GM18520 (cell line): Measurements from ENCODE around the gene BIK.
A peak's percentile ranks its signal among the peaks of the same experiment; 100 is the strongest.

ENCODE experiments used
- ATAC-seq: cut with Tn5 transposase; IDR thresholded peaks from one replicate; pipeline ENCODE4 v1.9.1; 2021; ENCODE audit not compliant: unreplicated experiment

The BIK gene, protein sequence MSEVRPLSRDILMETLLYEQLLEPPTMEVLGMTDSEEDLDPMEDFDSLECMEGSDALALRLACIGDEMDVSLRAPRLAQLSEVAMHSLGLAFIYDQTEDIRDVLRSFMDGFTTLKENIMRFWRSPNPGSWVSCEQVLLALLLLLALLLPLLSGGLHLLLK

DNA sequence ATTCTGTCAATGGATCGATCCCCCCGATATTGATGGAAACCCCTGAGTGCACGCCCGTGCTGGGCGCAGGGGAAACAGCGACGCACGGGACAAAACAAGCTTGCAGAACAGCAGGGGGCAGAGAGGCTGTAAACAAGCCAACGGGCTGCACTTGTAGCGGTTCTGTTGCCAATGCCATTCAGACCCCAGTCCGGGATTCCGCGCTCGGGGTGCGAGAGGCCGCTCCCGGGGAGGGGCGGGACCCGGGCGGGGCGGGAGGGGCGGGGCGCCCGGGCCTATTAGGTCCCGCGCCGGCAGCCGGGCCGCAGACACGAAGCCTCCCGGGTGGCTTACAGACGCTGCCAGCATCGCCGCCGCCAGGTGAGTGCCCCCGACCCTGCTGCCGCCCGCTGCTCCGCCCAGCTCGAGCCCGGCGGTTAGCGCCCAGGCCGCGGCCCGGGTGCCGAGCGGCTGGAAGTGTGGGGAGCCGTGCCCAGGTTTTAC is at the start of gene BIK:
BIK (plus strand) TSS at position 307 of the 483 bp plus-strand sequence. CDS start 13,273 bp downstream, outside the sequence.
- ATAC-seq: no peak

- no peak for ATAC-seq
These were observed 44.4 kb upstream of the BIK start for GRCh38 chr22:43066134-43066533.

- no peak for ATAC-seq
These were observed 43.6 kb upstream of the BIK start for GRCh38 chr22:43066844-43067385.

DNA sequence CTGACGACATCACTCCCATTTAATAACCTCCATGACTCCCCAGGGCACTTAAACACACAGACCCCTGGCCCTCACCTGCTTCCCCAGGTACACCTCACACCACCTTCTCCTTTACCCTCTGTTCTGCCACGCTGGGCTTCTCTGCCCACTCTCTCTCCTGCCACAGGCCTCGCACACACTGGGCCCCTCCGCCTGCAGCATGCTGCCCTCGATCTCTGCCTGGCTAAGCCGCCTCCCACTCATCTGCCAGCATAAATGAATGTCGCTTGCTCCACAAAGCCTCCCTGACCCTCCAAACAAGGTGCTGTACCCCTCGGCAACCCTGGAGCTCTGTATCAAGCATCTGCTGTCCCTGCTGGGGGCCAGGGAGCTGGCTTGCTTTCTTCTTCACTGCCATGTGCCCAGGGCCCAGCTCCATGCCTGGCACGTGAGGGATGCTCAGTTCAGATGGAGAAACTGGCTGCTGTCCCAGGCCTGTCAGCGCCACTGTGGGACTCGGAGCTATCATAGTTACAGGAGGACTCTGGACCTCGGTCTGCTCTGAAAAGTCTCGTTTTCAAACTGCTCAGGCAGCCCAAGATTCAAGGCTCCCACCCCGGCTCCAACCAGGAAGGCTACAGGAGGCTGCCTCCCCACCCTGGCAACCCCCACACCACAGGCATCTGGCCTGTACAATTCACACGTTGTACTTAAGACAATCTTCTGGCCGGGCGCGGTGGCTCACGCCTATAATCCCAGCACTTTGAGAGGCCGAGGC is 33.3 kb upstream of the BIK start:
- no peak for ATAC-seq

DNA sequence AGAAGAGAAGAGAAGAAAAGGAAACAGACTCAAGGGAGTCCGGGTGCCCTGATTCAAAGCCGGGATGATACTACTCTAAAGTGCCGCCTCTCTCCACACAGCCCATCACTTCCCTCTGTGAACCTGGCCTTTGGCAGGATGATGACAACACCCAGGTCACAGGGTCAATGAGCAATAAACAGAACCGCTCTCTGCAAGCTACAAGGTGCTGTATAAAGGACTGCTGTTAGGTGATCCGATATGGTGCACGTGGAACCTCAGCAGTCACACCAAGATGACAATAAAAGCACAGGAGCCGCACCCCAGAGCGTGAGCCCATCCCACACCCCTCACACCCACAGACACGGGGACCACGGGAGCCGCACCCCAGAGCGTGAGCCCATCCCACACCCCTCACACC is 32.0 kb upstream of the BIK start:
- no peak for ATAC-seq

DNA sequence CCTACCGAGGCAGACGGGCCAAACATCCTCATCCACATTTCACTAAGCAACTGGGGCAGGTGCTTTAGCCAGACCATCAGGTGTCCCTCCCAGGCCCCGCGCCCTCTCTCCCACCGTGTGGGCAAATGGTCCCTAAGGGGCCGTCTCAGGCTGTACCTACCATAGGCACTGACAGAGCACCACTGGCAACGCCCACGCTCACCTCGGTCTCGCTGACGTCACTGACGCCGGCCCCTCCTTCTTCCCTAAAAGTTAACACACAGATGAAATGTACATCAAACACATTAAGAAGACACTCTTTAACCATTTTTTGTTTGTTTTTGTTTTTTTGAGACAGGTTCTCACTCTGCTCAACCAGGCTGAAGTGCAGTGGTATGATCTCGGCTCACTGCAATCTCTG is 30.8 kb upstream of the BIK start:
- ATAC-seq: no peak

GRCh38 chr22:43080616-43081015 is 29.9 kb upstream of the BIK start:
- ATAC-seq: no peak

DNA sequence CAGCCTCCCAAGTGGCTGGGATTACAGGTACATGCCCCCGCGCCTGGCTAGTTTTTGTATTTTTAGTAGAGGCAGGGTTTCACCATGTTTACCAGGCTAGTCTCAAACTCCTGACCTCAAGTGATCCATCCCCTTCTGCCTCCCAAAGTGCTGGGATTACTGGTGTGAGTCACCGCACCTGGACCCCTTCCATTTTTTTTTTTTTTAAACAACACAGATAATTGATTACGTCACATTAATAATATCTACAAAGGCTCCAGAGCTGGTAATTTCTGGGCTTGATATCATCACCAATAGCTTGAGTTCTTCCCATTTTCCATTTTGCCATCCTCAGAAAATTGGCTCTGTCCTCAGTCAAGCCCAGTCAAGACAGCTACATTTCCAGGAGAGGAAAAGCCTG is 28.6 kb upstream of the BIK start:
- ATAC-seq: no peak

GRCh38 chr22:43085658-43086606 is 24.6 kb upstream of the BIK start:
- ATAC-seq: no peak

- no peak for ATAC-seq
These were observed 21.9 kb upstream of the BIK start for GRCh38 chr22:43088627-43088983.

DNA sequence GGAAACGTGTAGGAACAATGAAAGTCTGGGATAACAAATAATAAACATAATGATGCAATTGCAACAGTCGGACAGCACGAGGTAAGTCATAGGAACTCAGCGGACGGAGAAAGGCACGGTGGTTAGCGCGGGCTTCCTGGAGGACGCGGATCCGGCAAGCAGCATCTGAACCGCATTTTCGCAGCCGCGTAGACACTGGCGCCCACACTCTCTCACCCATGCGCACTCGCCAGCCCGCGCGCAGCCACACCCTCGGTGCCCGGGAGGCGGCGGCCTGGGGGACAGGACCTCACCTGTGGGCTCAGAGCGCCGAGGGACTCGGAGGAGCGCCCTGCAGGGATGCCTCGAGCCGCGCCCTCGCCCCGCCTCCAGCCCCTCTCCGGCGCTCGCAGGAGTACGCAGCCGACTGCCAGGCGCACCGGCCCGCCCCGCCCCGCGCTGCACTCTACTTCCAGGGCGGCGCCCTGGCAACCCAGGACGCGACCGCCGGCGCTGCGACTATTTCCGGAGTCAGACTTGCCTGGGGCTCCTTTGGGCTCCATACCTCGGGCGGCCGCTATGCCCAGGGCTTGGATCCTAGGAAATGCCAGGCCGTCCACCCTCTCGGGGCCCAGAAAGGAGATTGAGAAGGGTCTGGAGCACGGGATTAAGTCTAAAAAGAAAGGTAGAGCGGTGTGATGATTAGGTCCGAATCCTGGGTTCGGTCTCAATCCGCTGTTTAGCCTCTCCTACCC is 21.4 kb upstream of the BIK start, which contains the start of gene TTLL1:
TTLL1 (minus strand) TSS at position 408 of the 734 bp plus-strand sequence. CDS start 13,805 bp downstream, outside the sequence.
- ATAC-seq: peak; percentile 54

DNA sequence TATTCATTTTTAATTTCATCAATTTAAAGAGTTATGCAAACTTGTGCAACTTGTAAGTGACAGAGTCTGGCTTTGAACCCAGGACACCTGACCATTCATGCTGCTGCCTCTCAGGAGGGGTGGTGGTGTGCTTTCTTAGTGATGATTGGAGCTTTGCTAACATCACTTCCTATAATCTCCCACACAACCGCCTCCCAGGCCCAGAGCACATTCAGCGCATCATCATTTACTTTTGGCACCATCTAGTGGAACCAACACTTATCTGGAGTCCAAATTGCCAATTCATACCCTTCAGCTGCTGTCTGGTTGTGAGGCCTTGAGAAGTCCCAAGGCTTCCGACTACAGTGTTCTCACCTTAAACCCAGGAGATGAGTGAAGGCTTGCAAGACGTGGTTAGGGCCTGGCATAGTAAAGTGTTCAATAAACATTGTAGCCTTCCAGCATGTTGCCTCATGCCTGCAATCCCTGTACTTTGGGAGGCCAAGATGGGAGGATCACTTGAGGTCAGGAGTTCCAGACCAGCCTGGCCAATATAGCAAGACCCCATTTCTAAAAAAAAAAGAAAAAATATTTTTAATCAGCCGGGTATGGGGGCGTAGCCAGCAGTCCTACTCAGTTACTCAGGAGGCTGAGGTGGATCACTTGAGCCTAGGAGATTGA is 20.3 kb upstream of the BIK start:
- ATAC-seq: no peak

DNA sequence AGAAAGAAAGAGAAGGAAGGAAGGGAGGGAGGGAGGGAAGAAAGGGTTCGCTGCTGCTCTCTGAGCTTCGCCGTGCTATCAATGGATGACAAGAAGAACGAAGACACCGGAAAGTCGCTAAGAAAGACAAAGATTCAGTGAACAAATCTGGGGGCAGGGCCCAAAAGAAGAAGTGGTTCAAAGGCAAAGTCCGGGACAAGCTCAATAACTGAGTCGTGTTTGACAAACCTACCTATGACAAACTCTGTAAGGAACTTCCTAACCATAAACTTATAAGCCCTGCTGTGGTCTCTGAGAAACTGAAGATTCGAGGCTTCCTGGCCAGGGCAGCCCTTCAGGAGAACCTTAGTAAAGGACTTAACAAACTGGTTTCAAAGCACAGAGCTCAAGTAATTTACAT is 18.5 kb upstream of the BIK start:
- ATAC-seq: no peak

DNA sequence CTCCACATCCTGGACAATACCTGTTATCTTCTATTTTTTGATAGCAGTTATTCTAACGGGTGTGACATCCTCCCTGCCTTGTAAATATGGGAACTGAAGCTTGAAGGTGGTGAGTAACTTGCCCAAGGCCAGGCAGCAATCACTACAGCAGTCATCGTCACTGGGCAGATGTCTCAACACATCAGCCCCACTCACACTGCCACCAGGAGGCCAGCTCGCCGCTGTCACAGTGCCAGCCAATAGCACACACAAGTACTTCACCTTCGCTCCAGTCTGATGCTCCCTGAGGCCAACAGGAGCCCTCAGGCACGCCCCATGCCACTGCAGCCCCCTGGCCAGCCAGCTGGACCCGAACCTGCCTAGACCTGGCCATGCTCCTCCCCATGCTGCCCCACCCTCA is 16.5 kb upstream of the BIK start:
- no peak for ATAC-seq

GRCh38 chr22:43094551-43094950 is 16.0 kb upstream of the BIK start:
- ATAC-seq: no peak

DNA sequence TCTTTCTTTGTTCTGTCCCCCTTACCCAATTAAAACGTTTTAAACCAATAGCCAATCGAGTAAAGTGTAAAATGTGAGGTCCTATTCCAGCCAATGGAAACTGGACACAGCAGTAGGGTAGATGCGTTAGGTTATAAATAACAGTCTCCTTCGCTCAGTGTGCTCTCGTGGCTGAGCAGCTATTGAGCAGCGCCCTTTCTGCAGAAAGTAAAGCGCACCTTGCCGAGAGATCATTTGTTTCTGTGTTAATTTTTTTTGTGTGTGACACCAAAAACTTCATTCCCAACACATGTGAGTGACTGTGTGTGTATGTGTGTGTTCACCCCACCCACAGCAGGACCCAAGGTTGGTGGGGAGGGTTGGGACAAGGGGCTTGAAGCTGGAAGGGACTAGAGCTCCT is 14.1 kb upstream of the BIK start:
- ATAC-seq: no peak

DNA sequence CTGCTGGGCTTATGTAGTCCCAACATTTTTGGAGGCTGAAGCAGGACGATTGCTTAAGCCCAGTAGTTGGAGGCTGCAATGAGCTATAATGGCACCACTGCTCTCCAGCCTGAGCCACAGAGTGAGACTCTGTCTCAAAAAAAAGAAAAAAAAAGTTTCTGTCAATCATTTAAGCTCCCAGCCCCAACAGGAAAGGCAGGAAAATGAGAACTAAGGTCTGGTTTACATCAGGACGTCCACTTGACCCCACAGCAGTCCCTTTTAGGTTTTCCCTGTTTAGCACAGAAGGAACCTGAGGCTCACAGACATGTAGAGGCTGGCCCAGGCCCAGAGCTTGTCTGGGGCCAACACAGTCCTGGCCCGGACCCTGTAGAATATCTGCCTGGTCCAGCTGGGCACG is 12.2 kb upstream of the BIK start:
- ATAC-seq: no peak

DNA sequence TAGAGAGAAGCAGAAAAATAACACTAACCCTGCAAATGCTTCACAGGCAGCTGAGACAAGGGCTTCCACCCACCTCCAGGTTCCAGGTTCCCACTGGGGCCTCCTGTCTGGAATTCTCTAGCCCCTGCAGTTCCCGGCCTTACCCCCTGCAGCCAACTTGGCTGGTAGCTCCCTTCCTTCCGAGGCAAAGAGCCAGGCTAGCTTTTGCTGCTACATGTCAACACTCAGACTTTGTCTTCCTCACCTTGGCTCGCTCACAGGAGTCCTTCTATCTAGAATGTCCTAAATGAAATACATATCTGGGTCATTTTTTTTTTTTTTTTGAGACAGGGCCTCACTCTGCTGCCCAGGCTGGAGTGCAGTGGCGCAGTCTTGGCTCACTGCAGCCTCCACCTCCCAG is 11.5 kb upstream of the BIK start:
- no peak for ATAC-seq

DNA sequence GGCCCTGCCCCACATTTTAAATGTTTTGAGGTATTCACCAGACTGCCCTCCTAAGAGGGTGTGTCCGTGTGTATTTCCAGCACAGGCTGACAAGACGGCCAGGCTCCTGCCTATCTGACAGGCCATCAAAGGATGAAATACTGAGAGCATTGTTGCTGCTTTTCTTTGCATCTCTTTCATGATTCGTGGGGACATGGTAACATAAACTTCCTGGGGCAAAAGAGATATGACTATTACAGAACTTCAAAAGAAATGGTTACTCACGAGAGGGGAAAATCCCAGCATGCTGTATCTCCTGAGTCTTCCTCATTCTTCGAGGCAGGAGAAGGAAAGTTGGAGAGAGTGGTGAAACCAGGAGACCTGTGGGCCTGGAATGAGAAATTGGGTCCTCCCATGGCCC is 10.3 kb upstream of the BIK start:
- ATAC-seq: no peak

DNA sequence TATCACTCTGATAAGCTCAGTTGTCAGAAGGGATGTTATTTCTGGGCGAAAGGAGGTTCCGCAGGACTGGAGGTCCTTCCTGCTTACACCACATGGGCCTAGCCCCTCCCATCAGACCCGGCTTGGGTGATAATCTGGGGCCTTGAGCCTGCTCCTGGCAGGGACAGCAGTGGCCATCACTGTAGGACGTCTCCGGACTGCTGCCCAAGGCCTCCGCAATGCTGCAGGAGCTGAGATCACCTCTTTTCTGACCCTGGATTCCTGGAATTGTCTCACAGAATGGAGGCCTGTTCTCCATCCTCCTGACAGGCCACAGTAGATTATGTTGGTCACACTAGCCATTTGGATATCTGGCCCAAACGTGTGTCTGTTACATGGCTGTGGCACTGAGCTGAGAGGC is 9.2 kb upstream of the BIK start:
- no peak for ATAC-seq
